OCI-LY3 (cell line): ENCODE data around the gene PRIMA1.

Source experiments
- H2AFZ ChIP-seq: fragments of 200-600, 300-600 bp; shearing (Covaris generic); 2 replicates; pipeline ENCODE4 v1.6.0; 2014; ENCODE audit warnings: antibody characterized with exemption, low read depth, low read length
- H3K27ac ChIP-seq: fragments of 200-600, 300-600 bp; sonication (generic); 2 replicates; pipeline ENCODE4 v1.5.1; 2014; ENCODE audit warnings: mild to moderate bottlenecking, low read length, moderate library complexity, mixed read lengths
- H3K27me3 ChIP-seq: fragments of 200-600, 300-600 bp; sonication (generic); 2 replicates; pipeline ENCODE4 v1.6.1; 2014; ENCODE audit warnings: low read depth, low read length, mixed read lengths
- H3K36me3 ChIP-seq: fragments of 200-600, 300-600 bp; sonication (generic); replicated peaks from 2 replicates; pipeline ENCODE3; 2014; ENCODE audit warnings: low read depth, low read length, mixed read lengths
- H3K4me1 ChIP-seq: fragments of 300-600, 200-600 bp; sonication (generic); 2 replicates; pipeline ENCODE4 v1.6.1; 2014; ENCODE audit warnings: low read length, mixed read lengths
- H3K4me2 ChIP-seq: fragments of 200-600, 300-600 bp; sonication (generic); 2 replicates; pipeline ENCODE4 v1.6.1; 2014; ENCODE audit warnings: low read length, mixed read lengths
- H3K4me3 ChIP-seq: fragments of 300-600, 200-600 bp; sonication (generic); 2 replicates; pipeline ENCODE4 v1.5.1; 2014; ENCODE audit warnings: antibody characterized with exemption, mild to moderate bottlenecking, low read length, moderate library complexity
- H3K79me2 ChIP-seq: fragments of 300-600, 200-600 bp; shearing (Covaris generic); 2 replicates; pipeline ENCODE4 v1.6.1; 2014; ENCODE audit warnings: mild to moderate bottlenecking, low read length, mixed read lengths
- H3K9ac ChIP-seq: fragments of 300-600, 200-600 bp; shearing (Covaris generic); 2 replicates; pipeline ENCODE4 v1.6.0; 2014; ENCODE audit warnings: mild to moderate bottlenecking, low read length, moderate library complexity
- H3K9me3 ChIP-seq: fragments of 200-600, 300-600 bp; shearing (Covaris generic); 2 replicates; pipeline ENCODE4 v1.6.1; 2014; ENCODE audit warnings: low read length, mixed read lengths; ENCODE audit not compliant: insufficient read depth
- H4K20me1 ChIP-seq: fragments of 200-600, 300-600 bp; sonication (generic); 2 replicates; pipeline ENCODE4 v1.6.1; 2016; ENCODE audit warnings: low read length, mixed read lengths; ENCODE audit not compliant: insufficient read depth
- EZH2phosphoT487 ChIP-seq: fragments of 200-600 bp; shearing (Covaris generic); IDR thresholded peaks from 2 replicates; pipeline ENCODE4 v1.6.1; 2018; ENCODE audit warnings: antibody characterized with exemption, mixed run types, low read depth
- TF ChIP-seq, protein P1 (sequence below): fragments of 200-600, 300-600 bp; sonication (generic); IDR thresholded peaks from 2 replicates; pipeline ENCODE4 v1.5.1; 2014; ENCODE audit warnings: antibody characterized with exemption, low read length, low read depth

The PRIMA1 gene

GRCh38 chr14:93723001-93723400, 65.3 kb downstream of the PRIMA1 start:
- no peaks in the 10 kb centered on the region for H3K4me1 ChIP-seq
- H3K27me3 ChIP-seq, result no peaks in the 10 kb centered on the region
- no peak for TF ChIP-seq EZH2phosphoT487
- TF ChIP-seq, protein P1, sequence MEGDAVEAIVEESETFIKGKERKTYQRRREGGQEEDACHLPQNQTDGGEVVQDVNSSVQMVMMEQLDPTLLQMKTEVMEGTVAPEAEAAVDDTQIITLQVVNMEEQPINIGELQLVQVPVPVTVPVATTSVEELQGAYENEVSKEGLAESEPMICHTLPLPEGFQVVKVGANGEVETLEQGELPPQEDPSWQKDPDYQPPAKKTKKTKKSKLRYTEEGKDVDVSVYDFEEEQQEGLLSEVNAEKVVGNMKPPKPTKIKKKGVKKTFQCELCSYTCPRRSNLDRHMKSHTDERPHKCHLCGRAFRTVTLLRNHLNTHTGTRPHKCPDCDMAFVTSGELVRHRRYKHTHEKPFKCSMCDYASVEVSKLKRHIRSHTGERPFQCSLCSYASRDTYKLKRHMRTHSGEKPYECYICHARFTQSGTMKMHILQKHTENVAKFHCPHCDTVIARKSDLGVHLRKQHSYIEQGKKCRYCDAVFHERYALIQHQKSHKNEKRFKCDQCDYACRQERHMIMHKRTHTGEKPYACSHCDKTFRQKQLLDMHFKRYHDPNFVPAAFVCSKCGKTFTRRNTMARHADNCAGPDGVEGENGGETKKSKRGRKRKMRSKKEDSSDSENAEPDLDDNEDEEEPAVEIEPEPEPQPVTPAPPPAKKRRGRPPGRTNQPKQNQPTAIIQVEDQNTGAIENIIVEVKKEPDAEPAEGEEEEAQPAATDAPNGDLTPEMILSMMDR, result no peak
- H3K4me2 ChIP-seq, result no peak overlapping the region
- no peaks in the 10 kb centered on the region for H3K9me3 ChIP-seq
- H4K20me1 ChIP-seq, result no peaks in the 10 kb centered on the region
- no peak overlapping the region for H3K4me3 ChIP-seq
- H3K79me2 ChIP-seq, result no peaks in the 10 kb centered on the region
- no peaks in the 10 kb centered on the region for H3K36me3 ChIP-seq
- no peak overlapping the region for H2AFZ ChIP-seq
- H3K27ac ChIP-seq, result no peak overlapping the region
- H3K9ac ChIP-seq, result no peak overlapping the region

DNA sequence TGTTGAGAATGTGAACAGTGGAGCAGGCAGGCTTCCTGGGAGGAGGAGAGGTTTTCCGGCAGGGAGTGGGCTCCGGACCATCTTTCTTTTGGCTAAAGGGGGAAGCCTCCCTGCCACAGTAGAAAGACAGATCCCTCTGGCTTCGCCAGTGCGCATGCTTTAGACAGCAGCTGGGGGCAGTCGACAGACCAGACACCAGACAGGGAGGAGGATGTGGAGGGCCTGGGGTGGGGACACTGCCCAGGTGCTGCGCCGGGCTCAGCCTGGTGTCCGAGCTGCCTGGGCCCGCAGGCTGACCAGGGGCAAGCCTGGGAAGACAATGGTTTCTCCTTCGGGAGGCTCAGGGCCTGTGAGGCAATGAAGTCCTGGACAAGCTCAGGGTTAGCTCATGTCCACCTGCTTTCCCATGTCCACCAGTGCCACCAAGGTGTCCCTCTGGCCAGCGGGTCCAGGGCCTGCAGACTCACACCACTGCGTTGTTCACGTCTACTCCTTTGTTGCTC, 67.3 kb downstream of the PRIMA1 start:
- Histone ChIP-seq H3K27ac (no peak overlapping the region), H3K79me2 (no peaks in the 10 kb centered on the region)
- TF ChIP-seq, protein P1, result no peak
- no peak for TF ChIP-seq EZH2phosphoT487

GRCh38 chr14:93720076-93720815, 68.0 kb downstream of the PRIMA1 start:
- Histone ChIP-seq H2AFZ (no peak overlapping the region), H3K9me3 (no peaks in the 10 kb centered on the region), H3K79me2 (no peaks in the 10 kb centered on the region), H3K4me1 (no peaks in the 10 kb centered on the region), H3K4me2 (no peak overlapping the region), H4K20me1 (no peaks in the 10 kb centered on the region), H3K27me3 (0 out of 2 replicates have a peak, but pooled peaks cover 3% of the 10 kb centered on the region), H3K27ac (no peak overlapping the region), H3K9ac (no peak overlapping the region), H3K4me3 (no peak overlapping the region), H3K36me3 (no peaks in the 10 kb centered on the region)
- TF ChIP-seq, protein P1, result no peak
- no peak for TF ChIP-seq EZH2phosphoT487

More for the DNA sequence above, 67.3 kb downstream of the PRIMA1 start:
- Histone ChIP-seq H3K4me3 (no peak overlapping the region), H3K4me2 (no peak overlapping the region), H3K4me1 (no peaks in the 10 kb centered on the region), H3K9ac (no peak overlapping the region), H3K27me3 (0 out of 2 replicates have a peak, but pooled peaks cover 3% of the 10 kb centered on the region), H3K36me3 (no peaks in the 10 kb centered on the region), H4K20me1 (no peaks in the 10 kb centered on the region), H3K9me3 (no peaks in the 10 kb centered on the region), H2AFZ (no peak overlapping the region)

- Histone ChIP-seq H2AFZ (no peak overlapping the region), H3K27me3 (0 out of 2 replicates have a peak, but pooled peaks cover 3% of the 10 kb centered on the region), H3K4me3 (no peak overlapping the region), H3K36me3 (no peaks in the 10 kb centered on the region), H3K9ac (no peak overlapping the region), H3K4me2 (no peak overlapping the region), H3K9me3 (no peaks in the 10 kb centered on the region), H4K20me1 (no peaks in the 10 kb centered on the region), H3K4me1 (no peaks in the 10 kb centered on the region), H3K79me2 (no peaks in the 10 kb centered on the region), H3K27ac (no peak overlapping the region)
- TF ChIP-seq EZH2phosphoT487, result no peak
- TF ChIP-seq, protein P1, result no peak
Measured at GRCh38 chr14:93719256-93719655, 69.0 kb downstream of the PRIMA1 start.
